Measurements from ENCODE around the gene MAGEA1.
"Not testable (repeated sequence)": the region's sequence is repeated elsewhere in the genome, so short reads cannot be mapped to it uniquely, and the experiment has no call there.

The MAGEA1 gene, protein sequence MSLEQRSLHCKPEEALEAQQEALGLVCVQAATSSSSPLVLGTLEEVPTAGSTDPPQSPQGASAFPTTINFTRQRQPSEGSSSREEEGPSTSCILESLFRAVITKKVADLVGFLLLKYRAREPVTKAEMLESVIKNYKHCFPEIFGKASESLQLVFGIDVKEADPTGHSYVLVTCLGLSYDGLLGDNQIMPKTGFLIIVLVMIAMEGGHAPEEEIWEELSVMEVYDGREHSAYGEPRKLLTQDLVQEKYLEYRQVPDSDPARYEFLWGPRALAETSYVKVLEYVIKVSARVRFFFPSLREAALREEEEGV

GRCh38 chrX:153179131-153179530 is at the start of gene MAGEA1:
Gene MAGEA1 (plus strand): TSS chrX:153179284. CDS start chrX:153182390, 3,106 bp downstream.
- no peak for DNase-seq

DNA sequence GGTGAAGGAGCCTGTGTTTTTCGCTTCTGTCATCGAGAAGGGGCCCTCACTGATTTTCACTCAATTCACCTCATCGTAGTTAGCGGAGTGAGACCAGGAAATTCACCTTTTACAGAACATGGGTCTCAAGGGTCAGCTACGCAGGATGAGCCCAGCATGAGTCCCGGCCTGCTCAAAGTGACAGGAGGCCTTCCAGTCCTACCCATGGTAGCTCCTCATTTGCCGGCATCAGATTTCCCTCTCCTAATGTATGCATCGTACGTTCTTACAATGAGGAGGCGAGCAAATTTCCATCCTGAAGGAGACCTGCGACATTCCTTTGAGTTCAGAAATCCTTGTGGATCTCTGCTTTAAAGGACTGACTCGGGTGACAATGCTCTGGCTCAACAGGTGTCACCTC is 46.2 kb upstream of the MAGEA1 start:
- not testable (repeated sequence) for DNase-seq

DNA sequence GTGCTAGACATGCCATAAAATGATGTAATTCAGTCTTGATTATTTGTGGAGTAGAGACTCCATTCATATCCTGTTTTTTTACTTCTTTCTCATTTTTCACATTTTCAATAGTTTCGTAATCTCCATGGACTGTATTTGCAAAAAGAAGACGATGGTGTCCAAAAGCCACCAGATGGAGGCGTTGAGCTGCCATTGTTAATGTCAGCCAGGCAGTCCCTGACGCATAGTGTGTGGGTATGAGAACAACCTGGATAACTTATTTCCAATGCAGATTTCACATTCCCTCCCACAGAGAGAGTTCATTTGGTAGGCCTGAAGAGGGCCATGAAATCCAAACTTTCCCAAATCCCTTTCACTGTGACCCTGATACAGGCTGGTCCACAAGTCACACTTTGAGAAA is 40.0 kb upstream of the MAGEA1 start:
- DNase-seq, result not testable (repeated sequence)

DNA sequence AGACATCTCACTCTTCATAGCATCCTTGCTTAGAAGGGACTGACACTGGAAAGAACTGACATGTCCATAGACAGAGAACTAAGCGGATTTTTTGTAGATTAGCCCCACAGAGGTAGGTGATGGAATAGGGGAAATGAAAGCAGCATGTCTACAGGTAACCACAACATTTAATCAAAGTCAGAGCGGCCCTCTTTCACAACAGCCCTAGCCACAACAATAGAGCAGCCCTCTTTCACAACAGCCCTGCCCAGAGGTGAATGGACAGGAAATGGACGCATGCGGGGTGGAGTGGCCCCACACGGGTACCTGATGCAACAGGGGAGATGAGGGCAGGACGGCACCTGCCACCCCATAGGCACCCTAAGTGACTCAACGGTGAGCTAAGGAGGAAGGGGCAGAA is 32.8 kb upstream of the MAGEA1 start:
- DNase-seq, result not testable (repeated sequence)

- no peak for DNase-seq
Observed at GRCh38 chrX:153153516-153153915, 25.6 kb upstream of the MAGEA1 start.

GRCh38 chrX:153157450-153157849 is 21.6 kb upstream of the MAGEA1 start:
- no peak for DNase-seq

DNA sequence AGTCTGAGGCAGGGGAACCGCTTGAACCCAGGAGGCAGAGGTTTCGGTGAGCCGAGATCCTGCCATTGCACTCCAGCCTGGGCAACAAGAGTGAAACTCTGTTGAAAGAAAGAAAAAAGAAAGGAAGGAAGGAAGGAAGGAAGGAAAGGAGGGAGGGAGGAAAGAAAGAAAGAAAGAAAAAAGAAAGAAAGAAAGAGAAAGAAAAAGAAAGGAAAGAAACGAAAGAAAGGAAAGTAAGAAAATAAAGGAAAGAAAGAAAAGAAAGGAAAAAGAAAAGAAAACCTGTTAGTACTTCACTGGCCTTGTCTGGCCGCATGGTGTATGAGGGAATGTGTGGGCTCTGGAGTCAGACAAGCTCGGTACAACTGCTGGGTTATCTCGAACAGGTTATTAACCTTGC is 20.8 kb upstream of the MAGEA1 start:
- no peak for DNase-seq

DNA sequence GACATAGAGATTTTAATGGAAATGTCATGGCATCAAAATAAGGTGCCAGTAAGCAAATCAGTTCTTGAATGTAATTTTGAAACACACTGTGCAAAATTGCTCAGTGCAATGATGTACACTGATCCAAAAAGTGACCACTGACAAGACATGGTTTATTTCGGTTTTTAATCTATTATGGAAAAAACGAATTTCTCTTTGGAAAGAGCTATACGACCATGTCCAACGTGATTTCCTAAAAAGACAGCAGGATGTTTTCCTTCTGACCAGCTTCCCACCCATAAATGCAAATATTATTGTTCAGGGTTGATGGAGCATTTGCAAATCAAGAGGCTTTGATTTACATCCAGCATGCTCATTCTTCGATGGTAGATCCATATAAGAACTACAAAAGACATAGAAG is 17.1 kb upstream of the MAGEA1 start:
- DNase-seq, result no peak

- no peak for DNase-seq
Observed at GRCh38 chrX:153164733-153165132, 14.4 kb upstream of the MAGEA1 start.

DNA sequence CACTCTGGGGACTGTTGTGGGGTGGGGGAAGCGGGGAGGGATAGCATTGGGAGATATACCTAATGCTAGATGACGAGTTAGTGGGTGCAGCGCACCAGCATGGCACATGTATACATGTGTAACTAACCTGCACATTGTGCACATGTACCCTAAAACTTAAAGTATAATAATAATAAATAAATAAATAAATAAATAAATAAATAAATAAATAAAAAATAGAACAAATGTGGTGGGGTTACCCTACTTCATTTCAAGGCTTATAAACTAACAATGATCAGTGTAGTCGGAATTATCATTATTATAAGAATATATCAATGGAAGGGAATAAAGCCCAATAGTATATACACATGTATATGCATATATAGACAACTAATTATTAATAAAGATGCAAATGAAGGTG is 10.7 kb upstream of the MAGEA1 start:
- DNase-seq, result not testable (repeated sequence)

GRCh38 chrX:153181822-153182221 is 2.7 kb downstream of the MAGEA1 start:
- DNase-seq, result no peak

GRCh38 chrX:153184787-153185186 is 5.7 kb downstream of the MAGEA1 start:
- no peak for DNase-seq

DNA sequence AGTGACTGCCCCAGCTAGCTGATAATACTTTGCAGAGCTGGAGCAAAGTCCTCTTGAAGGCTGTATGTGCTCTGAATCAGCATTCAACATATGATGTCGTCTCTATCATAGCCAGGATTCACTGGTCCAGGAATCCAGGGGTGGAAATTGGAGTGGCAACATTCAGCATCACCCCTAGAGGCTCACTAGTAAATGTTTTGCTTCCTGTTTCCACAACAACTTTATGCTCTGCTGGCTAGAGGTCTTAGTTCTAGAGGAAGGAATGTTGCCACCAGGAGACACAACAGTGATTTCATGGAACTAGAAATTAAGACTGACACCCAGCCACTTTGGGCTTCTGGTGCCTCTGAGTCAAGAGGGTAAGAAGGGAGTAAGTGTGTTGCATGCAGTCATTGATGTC is 11.3 kb downstream of the MAGEA1 start:
- no peak for DNase-seq

- DNase-seq, result no peak
Observed at GRCh38 chrX:153200462-153200861, 21.4 kb downstream of the MAGEA1 start.

- no peak for DNase-seq
Observed at GRCh38 chrX:153206425-153207046, 27.5 kb downstream of the MAGEA1 start.

- no peak for DNase-seq
Observed at GRCh38 chrX:153209347-153209746, 30.3 kb downstream of the MAGEA1 start.

GRCh38 chrX:153214934-153215333 is 35.9 kb downstream of the MAGEA1 start:
- no peak for DNase-seq

DNA sequence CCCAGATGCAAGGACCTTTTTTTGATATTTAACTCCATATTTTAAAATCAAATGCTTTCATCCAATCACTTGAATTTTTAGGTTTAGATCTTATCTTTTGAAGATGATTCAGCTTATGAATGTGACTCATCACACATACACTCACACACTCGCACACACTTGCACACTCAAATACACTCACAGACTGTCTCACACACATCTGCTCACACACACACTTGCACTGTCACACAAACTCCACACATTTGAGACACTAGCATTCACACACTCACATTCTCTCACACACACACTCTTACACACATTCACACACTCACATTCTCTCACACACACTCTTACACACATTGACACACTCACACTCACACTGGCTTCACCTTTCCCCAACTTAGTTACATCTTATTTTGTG is 37.8 kb downstream of the MAGEA1 start:
- no peak for DNase-seq

- DNase-seq, result no peak
Observed at GRCh38 chrX:153225438-153226098, 46.5 kb downstream of the MAGEA1 start.

GRCh38 chrX:153226344-153227185 is 47.5 kb downstream of the MAGEA1 start:
- no peak for DNase-seq
